GM11168 (cell line): ENCODE measurements around the gene TRIM10.
"Not testable (repeated sequence)": the region's sequence is repeated elsewhere in the genome, so short reads cannot be mapped to it uniquely, and the experiment has no call there.

Source experiments
- in situ Hi-C: fragments of 300-500 bp; cut with MboI; formaldehyde crosslinking; loops from one replicate; pipeline ENCODE4 v1.12.0; 2022; ENCODE audit warnings: low sequenced_read_pairs; ENCODE audit not compliant: unreplicated experiment

TRIM10 gene

GRCh38 chr6:30131947-30132497, 29.0 kb downstream of the TRIM10 start:
- in situ Hi-C loops, result no loop called here

DNA sequence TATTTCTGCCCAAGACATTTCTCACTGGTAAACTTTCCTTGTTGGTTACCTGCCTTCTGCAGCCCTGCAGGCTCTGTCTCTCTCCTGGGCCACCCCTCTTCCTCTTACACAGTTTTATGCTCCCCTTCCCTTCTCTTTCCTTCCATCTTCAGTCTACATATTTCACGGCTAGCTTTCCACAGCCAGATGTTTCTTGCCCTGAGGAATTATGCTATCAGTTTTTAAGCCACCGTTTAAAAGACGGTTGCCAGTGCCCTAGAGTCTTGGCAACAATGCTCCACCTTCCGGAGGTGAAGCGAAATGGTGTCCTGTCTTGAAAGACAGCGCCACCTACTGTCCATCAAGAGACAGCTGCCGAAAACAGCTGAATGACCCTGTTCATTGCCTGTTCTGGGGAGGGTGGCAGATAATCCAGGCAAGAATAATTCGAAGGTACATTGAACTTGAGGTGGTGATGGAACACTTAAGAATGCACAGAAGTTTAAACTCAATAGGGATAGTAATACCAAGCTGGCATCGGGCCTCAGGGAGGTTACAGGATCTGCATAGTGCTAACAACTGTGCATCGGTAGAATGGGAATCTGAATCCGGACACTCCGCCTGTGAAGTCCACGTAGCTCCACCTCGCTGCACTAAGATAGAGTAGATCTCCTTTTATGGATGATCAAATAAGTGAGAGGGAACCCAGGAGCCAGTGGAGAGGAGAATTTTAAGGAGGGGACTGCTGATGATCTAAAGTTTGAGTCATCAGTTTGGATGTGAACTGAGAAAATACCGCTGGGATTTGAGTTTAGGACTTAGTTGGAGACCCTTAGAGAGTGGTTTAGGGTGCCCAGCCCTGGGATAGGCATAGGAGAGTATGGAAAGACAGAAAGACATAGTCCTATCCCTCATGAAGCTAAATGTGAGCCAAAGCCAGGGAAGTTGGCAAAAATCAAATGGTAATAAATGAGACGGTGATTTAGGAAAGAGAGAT, 29.8 kb downstream of the TRIM10 start:
- in situ Hi-C loops, result no loop called here

GRCh38 chr6:30130179-30130679, 30.8 kb downstream of the TRIM10 start:
- in situ Hi-C loops, result no loop called here

GRCh38 chr6:30129265-30130178, 31.5 kb downstream of the TRIM10 start:
- in situ Hi-C loops, result no loop called here

DNA sequence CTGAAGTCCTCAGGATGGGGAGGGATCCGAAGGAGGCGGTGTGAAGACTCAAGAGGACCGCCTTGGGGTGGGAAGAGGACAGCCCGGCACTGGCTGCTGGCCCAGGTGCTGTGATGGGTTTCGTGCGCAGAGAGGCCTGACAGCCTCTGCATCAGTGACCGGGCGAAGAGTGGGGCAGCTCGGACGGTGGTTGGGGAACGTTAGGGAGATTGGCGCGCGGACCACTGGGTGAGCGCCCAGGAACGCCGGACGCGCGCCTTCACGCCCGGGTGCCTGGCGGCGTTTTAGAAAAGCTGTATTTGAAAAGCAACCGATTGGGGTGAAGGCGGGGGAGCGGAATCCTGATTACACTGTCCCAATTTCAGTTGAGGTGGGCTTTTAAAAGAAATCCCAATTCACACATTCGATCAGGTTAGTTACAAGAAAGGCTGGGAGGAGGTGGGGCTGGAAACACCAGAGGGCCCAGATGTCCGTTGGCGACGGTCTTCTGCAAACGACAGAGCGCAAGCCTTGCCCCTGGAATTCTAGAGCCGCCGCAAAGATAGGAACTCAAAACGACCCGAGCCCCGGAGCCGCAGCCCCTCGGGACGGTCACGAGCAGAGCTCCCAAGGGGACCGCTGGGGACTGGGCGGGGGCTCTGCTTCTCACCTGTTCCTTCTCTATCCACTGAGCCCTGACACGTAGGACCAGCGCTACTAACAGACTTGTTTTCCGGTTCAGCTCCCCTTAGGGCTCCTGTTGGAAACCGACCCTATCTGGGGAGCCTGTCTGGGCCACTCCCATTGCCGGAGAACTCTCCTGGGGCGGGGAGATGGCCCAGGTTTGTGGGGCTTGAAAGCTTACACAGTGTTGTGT, 33.5 kb downstream of the TRIM10 start:
- in situ Hi-C loops, result no loop called here

DNA sequence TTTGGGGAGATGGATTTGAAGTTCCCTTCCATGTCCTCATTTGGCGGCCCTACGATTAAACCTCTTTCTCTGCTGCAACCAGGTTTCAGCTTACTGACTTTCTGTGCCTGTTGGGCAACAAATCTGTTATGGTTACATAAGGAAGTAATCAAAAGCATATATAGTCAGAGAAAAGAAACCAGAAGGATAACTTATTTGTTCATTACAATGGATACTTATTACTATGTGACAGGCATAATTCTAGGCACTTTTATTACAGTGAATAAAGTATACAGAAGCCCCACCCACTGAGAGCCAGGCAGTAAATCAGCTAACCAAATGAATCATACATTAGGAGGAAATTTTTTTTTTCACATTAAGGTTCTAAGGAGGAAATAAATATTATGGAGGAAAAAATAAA, 38.5 kb downstream of the TRIM10 start:
- in situ Hi-C loops, result no loop called here

- in situ Hi-C loops, result no loop called here
These were observed 39.3 kb downstream of the TRIM10 start for GRCh38 chr6:30121446-30122366.

DNA sequence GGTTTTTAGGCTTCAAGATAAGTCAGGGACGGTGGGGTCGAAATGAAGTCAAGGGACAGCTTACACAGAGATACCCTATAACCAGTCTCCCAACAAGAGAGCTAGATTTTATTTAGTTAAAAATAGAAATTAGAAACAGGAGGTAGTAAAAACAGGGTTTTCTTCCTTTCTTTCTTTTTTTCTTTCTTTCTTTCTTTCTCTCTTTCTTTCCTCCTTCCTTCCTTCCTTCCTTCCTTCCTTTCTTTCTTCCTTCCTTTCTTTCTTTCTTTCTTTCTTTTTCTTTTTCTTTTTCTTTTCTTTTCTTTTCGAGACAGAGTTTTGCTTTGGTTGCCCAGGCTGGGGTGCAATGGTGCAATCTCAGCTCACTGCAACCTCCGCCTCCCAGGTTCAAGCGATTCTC, 42.3 kb downstream of the TRIM10 start:
- in situ Hi-C loops, result not testable (repeated sequence)

GRCh38 chr6:30116724-30117123, 44.3 kb downstream of the TRIM10 start:
- in situ Hi-C loops, result no loop called here

DNA sequence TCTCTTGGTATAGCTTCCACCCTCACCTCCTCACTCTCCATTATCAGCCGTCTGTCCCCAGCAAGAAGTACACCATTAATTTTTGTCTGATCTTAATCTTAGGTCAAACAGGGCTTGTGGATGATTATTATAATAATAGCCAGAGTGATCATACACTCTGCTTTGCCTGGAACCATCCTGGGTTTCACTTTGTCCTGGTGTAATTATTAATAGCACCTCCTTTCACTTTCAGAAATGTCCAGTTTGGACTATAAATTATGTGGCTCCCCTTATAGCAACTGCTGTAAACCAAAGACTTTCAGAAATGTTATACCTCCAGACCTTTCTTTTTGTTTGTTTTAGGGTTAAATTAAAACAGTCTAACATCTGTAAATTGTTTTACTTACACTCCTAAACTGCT, 47.2 kb downstream of the TRIM10 start:
- in situ Hi-C loops, result no loop called here

GRCh38 chr6:30113003-30113759, 47.8 kb downstream of the TRIM10 start, which contains the start of gene TRIM31:
TRIM31 (minus strand) TSS chr6:30113090; CDS start chr6:30112805, 285 bp downstream.
- in situ Hi-C loops, result no loop called here

DNA sequence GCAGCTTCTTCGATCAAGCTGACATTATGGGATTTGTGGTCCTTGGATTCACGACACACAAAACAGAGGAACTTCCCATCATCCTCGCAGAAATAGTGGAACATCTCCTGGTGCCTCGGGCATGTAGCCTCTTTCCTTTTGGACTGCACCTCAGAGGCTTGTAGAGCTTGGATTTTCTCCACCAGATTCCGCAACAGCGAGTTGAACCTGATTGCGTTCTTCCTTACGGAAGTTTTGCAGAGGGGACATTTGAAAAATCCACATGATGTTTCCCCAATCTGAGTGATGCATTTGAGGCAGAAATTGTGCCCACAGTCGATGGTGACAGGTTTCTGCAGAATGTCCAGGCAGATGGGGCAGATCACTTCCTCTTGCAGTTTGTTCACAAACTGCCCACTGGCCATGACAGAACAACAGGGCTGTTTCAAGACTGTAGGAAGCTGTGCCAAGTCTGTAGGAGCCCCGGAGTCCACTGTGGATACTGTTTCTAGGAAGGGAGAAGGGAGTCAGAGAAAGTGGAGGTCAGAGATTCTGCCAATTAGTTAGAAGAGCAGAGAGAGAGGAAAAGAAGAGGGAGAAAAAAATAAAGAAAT, 48.5 kb downstream of the TRIM10 start:
- in situ Hi-C loops, result no loop called here

GRCh38 chr6:30111266-30111856, 49.6 kb downstream of the TRIM10 start:
- in situ Hi-C loops, result no loop called here

DNA sequence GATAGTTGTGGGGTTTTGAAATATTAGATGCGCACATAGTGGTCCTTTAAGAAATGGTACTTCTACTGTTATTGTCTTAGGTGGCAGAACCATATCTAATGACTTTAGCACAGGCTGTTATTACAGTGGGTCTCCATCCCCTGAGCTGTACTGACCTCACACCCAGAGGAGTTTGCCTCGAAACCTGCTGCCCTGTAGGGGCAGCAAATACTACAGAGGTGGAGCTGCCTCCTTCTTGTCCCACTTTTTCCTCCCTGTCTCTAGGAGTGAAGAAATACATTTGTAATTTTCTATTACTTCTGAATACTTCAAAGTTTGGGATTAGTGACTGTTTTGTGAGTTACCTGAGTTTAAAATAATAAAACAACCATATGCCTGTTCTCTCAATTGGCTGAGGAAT, 56.4 kb downstream of the TRIM10 start:
- in situ Hi-C loops, result loop anchor here (5.0 kb wide), 1 partner anchor 58 kb away; the partner anchor contains the start of genes TRIM10 and TRIM15

DNA sequence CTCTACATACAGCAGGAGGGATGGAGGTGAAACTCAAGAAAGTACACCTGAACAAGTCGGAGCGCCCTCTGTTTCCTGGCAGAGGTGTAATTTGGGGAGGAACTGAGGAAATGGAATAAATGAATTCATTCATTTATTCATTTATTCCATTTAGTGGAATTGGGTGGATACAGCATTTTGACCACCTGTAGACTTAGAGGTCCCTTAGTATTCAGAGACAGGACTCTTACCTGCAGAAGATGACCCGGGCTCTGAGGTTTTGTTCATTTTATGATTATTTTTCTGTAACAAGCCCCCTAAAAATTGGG, 57.2 kb downstream of the TRIM10 start:
- in situ Hi-C loops, result loop anchor here (5.0 kb wide), 1 partner anchor 58 kb away; the partner anchor contains the start of genes TRIM10 and TRIM15

DNA sequence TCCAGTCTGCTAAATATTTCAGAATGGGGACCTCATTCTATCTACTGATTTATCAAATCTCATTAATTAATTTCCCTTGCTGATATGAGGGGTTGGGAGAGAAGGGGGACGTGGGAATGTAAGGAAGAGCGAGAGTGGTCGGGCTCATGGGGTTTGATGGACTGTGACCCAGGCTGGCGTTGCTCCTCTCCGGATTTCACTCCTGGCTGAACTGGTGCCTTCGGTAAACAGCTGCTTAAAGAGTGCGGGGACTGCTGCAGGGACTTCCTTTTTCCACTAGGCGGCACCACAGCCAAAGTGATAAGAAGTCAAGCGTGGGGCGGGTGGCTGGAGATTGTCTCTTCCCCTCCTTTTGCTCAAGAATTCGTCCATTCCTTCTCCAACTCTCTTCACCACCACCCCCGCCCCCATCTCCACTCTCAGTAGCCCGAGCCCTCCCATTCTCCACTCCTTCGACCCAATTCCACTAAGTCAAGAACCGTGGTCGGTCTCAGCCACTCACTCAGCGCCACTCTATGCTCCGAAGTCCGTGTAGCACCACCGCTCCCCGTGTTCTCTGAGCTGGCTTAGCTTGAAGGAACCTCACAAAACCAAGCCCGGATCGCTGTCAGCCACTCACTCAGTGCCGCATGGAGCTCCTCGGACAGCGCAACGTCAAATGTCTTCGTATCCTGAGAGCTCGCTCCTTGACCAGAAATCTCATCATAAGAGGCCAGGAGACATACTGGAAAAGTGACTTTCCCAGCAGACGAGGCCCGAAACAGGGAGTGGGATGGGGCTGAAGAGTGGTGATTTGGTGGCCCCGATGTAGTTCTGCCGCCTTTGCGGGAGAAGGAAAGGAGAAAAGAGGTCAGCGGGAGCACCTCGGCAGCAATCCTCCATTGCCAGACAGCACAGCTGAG, 57.8 kb downstream of the TRIM10 start:
- in situ Hi-C loops, result loop anchor here (5.0 kb wide), 1 partner anchor 59 kb away; the partner anchor contains the start of genes TRIM10 and TRIM15
